GM12878 (cell line): ENCODE results near the gene TFCP2L1.

Source experiments
- EZH2 ChIP-seq: IDR thresholded peaks from 2 replicates; pipeline ENCODE4 v1.6.1; 2012; ENCODE audit warnings: low read depth, mild to moderate bottlenecking, control low read depth, inconsistent platforms, low read length, borderline replicate concordance; ENCODE audit not compliant: control insufficient read depth
- SREBF2 ChIP-seq: IDR thresholded peaks from 2 replicates; pipeline ENCODE4 v1.6.1; 2012; ENCODE audit warnings: mild to moderate bottlenecking, low read length

DNA sequence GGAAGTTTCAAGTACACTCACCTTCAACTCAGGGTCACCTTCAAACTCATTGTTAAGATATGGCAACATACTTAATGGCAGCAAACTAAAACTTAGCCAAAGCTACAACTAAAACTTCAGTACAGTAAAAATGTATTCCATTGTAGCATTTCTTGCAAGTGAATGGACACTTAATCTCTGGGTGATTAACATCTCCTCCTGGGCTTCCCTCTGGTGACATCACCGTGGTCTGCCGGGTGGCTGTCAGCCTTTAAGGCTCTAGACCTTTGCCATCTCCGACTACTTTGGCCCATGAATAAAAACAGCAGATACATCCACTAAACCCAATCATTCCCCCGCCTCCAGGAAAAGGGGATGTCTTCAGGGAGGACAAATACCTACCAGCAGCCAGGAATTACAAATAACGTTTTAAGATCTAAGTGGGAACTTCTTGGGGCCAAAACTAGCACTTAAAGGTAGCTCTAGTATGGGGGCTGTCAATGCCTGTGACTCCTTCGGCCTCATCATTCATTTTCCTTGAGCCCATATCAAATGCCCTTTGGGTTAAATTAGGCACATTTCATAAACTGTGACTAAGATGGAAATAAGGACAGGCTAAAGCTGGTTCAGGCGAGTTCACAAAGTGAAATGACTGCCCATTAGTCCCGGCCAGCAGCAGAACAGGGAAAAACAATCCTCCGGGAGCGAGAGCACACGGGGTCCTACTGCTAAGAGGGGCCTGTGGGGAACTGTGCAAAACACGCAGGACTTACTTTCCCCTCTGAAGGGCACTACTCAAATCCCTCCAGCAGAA, 1.1 kb downstream of the TFCP2L1 start:
- TF ChIP-seq SREBF2 = no peak
- TF ChIP-seq EZH2 = no peak
